Liver (tissue), 9 donors: Measurements from ENCODE around the gene LIMS2. TPM values are rescaled to one million over a fixed set of nuclear protein-coding genes. Genes with fewer than 3 reads are reported as not detected.

Experiments used
- DNase-seq: peaks from one replicate; pipeline ENCODE4 v3.0.0-alpha.2; 2017; ENCODE audit warnings: low spot score
- H3K27ac ChIP-seq, 2 donors: one replicate each; pipeline ENCODE4 v1.7.0; 2013; ENCODE audit warnings: inconsistent platforms in 2 of 2, low read length in 2 of 2, control low read depth in 1 of 2, low read depth in 1 of 2, mild to moderate bottlenecking in 1 of 2
- H3K27me3 ChIP-seq, 4 donors: one replicate each; pipeline versions ENCODE4 v1.6.1 to v1.7.0; 2013; ENCODE audit warnings: low read length in 3 of 4, inconsistent platforms in 1 of 4, mild to moderate bottlenecking in 1 of 4, moderate library complexity in 1 of 4; ENCODE audit not compliant: control insufficient read depth in 4 of 4, insufficient read depth in 4 of 4
- H3K36me3 ChIP-seq, 4 donors: one replicate each; pipeline versions ENCODE4 v1.6.1 to v1.7.0; 2013; ENCODE audit warnings: low read length in 3 of 4, mild to moderate bottlenecking in 3 of 4, low read depth in 1 of 4, moderate library complexity in 1 of 4; ENCODE audit not compliant: control insufficient read depth in 4 of 4, insufficient read depth in 3 of 4
- H3K4me1 ChIP-seq, 4 donors: one replicate each; pipeline versions ENCODE4 v1.6.1 to v1.7.0; 2013; ENCODE audit warnings: low read length in 3 of 4, mild to moderate bottlenecking in 3 of 4, moderate library complexity in 1 of 4; ENCODE audit not compliant: control insufficient read depth in 4 of 4, insufficient read depth in 4 of 4
- H3K4me3 ChIP-seq, 3 donors: one replicate each; pipeline versions ENCODE4 v1.6.1 to v1.7.0; 2013; ENCODE audit warnings: low read length in 3 of 3, control low read depth in 1 of 3, low read depth in 1 of 3, mild to moderate bottlenecking in 1 of 3
- H3K9ac ChIP-seq, 2 donors: one replicate each; pipeline ENCODE4 v1.7.0; 2013; ENCODE audit warnings: low read length in 2 of 2, mild to moderate bottlenecking in 2 of 2, moderate library complexity in 2 of 2, control low read depth in 1 of 2, low read depth in 1 of 2
- H3K9me3 ChIP-seq, 4 donors: one replicate each; pipeline versions ENCODE4 v1.6.1 to v1.7.0; 2013; ENCODE audit warnings: low read length in 3 of 4; ENCODE audit not compliant: control insufficient read depth in 4 of 4
- CTCF ChIP-seq: fragments of 150-350 bp; IDR thresholded peaks from 2 replicates; pipeline ENCODE4 v1.5.1; 2017; ENCODE audit warnings: improper control_type of control experiment, low read depth, low read length; ENCODE audit not compliant: missing input control
- FOXA2 ChIP-seq: IDR thresholded peaks from 2 replicates; pipeline ENCODE4 v1.6.1; 2016; ENCODE audit warnings: antibody characterized with exemption
- GABPA ChIP-seq, 2 donors: IDR thresholded peaks in 1 of 2; conservative IDR thresholded peaks in 1 of 2; 2 replicates each; pipeline ENCODE4 v1.6.1; 2016; ENCODE audit warnings: antibody characterized with exemption in 2 of 2, mild to moderate bottlenecking in 1 of 2, moderate library complexity in 1 of 2
- HNF4A ChIP-seq, 2 donors: conservative IDR thresholded peaks; 2 replicates each; pipeline ENCODE4 v1.6.1; 2016; ENCODE audit warnings: antibody characterized with exemption in 2 of 2, mild to moderate bottlenecking in 2 of 2
- JUND ChIP-seq, 2 donors: IDR thresholded peaks; 2 replicates each; pipeline ENCODE4 v1.6.1; 2016; ENCODE audit warnings: antibody characterized with exemption in 2 of 2
- NR2F2 ChIP-seq: IDR thresholded peaks from 2 replicates; pipeline ENCODE4 v1.6.1; 2016; ENCODE audit warnings: antibody characterized with exemption
- RAD21 ChIP-seq, 2 donors: IDR thresholded peaks; 2 replicates each; pipeline ENCODE4 v1.6.1; 2016; ENCODE audit warnings: antibody characterized with exemption in 2 of 2, mild to moderate bottlenecking in 2 of 2
- REST ChIP-seq: IDR thresholded peaks from 2 replicates; pipeline ENCODE4 v1.6.1; 2016; ENCODE audit warnings: antibody characterized with exemption, mild to moderate bottlenecking
- SP1 ChIP-seq: IDR thresholded peaks from 2 replicates; pipeline ENCODE4 v1.6.1; 2018; ENCODE audit warnings: antibody characterized with exemption, mild to moderate bottlenecking
- TAF1 ChIP-seq: conservative IDR thresholded peaks from 2 replicates; pipeline ENCODE4 v1.6.1; 2016; ENCODE audit warnings: antibody characterized with exemption, mild to moderate bottlenecking
- YY1 ChIP-seq: IDR thresholded peaks from 2 replicates; pipeline ENCODE4 v1.6.1; 2016; ENCODE audit warnings: antibody characterized with exemption, mild to moderate bottlenecking
- WGBS: extraction: QIAGEN DNeasy Blood & Tissue Kit; methylation state at CpG from one replicate; pipeline ENCODE4 v1.1.7; 2013; 5-methylcytosine and 5-hydroxymethylcytosine counted together
- polyA plus RNA-seq, 2 donors: library from polyadenylated mRNA; stranded (reverse) in 1 of 2; unstranded in 1 of 2; fragments of 200-250 nt in 1 of 2; fragments of >200 nt in 1 of 2; fragmentation: Nextera tagmentation in 1 of 2; extraction: Ambion mirVana in 1 of 2; gene quantifications; one replicate each; pipeline versions ENCODE4 v1.2.1 to v1.2.3, GENCODE V29; 2013 to 2015
- total RNA-seq, 2 donors: library from RNA; depleted of rRNA; stranded (reverse); fragments of >200 nt; gene quantifications; one replicate each; pipeline ENCODE4 v1.2.3, GENCODE V29; 2014
- donor health status: healthy.
- donor health status: healthy.
- donor health status: healthy.
- donor health status: healthy.
- donor health status: healthy.

Gene LIMS2
- total and polyA plus RNA-seq, 4 donors: 1.4 to 17.9 (median 16.1) TPM

DNA sequence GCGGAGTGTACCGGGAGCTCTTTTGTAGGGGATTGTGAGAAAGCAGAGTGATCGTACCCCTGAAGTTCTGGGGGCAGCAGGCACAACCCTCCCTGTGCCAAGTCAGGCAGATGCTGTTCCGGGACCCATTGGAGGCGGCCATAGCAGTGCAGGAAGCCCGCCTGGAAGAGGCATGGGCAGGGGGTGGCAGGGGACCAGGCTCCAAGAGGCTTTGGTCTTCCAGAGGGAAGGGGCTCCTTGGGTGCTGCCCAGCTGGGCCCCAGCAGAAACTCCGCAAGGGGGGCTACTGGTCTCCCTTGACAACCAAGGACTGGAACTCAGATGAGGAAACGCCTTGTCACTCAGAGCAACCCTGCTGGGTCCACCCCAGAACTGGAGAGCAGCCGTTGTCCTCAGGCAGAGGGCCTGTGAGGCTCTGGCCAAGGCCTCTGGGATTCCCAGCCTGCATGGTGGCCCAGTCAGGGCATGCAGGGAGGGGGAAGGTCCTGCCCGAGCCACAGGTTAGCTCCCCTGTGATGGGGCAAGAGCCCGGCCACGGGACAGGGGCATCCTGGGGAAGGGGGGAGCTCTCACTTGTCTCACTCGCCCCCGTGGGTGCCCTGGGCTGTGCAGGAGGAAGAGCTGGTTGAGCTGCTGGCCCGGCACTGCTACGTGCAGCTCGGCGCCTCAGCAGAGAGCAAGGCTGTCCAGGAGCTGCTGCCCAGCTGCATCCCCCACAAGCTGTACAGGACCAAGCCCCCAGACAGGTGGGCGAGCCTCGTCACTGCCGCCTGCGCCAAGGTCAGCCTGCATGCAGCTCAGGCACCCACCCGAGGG lies 50.4 kb downstream of the LIMS2 start (continued):
- TF ChIP-seq REST (no peak), GABPA (IDR thresholded peaks at IDR 0.05 in 1 of 2, conservative IDR thresholded peaks at IDR 0.05 in 1 of 2) (no peak)

DNA sequence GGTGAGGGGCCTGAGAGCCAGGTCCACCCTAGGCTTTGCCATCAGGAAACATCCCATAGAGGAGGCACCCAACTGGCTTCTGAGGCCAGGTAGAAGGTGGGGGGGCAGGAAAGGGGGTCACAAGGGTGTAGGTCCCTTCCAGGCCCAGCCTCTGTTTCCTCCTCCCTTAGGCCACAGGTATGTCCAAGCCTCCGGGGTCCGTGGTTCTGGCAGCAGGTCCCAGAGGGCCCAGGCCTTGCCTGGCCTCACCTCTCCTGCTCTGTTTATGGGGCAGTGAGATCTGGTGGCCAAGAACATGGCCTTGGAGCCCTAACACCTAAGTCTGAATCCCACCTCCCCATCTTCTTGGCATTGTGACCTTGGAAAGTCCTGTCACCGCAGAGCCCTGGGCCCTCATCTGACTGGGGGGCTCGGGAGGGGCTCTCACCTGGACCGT lies 51.0 kb downstream of the LIMS2 start:
- DNase-seq: no peak
- no peak overlapping the region for H3K4me3 ChIP-seq
- no peak overlapping the region for H3K27ac ChIP-seq
- H3K27me3 ChIP-seq: no peaks in the 10 kb centered on the region
- no peaks in the 10 kb centered on the region for H3K9me3 ChIP-seq
- H3K36me3 ChIP-seq: no peaks in the 10 kb centered on the region
- 95% methylated on average over 5 of the region's 5 CpGs for WGBS
- no peak for TF ChIP-seq CTCF
- TF ChIP-seq SP1: no peak
- no peak for TF ChIP-seq TAF1
- no peak overlapping the region for H3K9ac ChIP-seq
- H3K4me1 ChIP-seq: no peaks in the 10 kb centered on the region

GRCh38 chr2:127623388-127624319 lies 51.7 kb downstream of the LIMS2 start:
- H3K9me3 ChIP-seq: no peaks in the 10 kb centered on the region
- no peaks in the 10 kb centered on the region for H3K36me3 ChIP-seq
- H3K27ac ChIP-seq: no peak overlapping the region
- DNase-seq: no peak
- no peaks in the 10 kb centered on the region for H3K4me1 ChIP-seq
- H3K27me3 ChIP-seq: no peaks in the 10 kb centered on the region
- TF ChIP-seq RAD21 (IDR thresholded peaks at IDR 0.05): no peak
- TF ChIP-seq CTCF: no peak
- no peak for TF ChIP-seq FOXA2
- TF ChIP-seq NR2F2: no peak
- no peak for TF ChIP-seq JUND (IDR thresholded peaks at IDR 0.05)
- no peak for TF ChIP-seq REST
- TF ChIP-seq YY1: no peak
- no peak for TF ChIP-seq HNF4A (conservative IDR thresholded peaks at IDR 0.05)
- TF ChIP-seq GABPA (IDR thresholded peaks at IDR 0.05 in 1 of 2, conservative IDR thresholded peaks at IDR 0.05 in 1 of 2): no peak
- 93% methylated on average over 38 of the region's 38 CpGs for WGBS
- H3K9ac ChIP-seq: no peak overlapping the region
- no peak overlapping the region for H3K4me3 ChIP-seq
